HL-60 (cell line): ENCODE measurements around the gene SELENOW.

Experiments used
- DNase-seq, 2 experiments: peaks; one replicate each; pipeline ENCODE4 v3.0.0-alpha.2; 2010 to 2020; ENCODE audit warnings: low read depth in 1 of 2, low spot score in 1 of 2
- H3K27ac ChIP-seq: fragments of 250-450 bp; sonication (Bioruptor Pico); replicated peaks from 2 replicates; pipeline ENCODE4 v1.5.1; 2020; ENCODE audit warnings: mild to moderate bottlenecking, moderate library complexity
- H3K27me3 ChIP-seq: fragments of 250-450 bp; sonication (Bioruptor Pico); 2 replicates; pipeline ENCODE4 v1.5.1; 2021; ENCODE audit warnings: mild to moderate bottlenecking, moderate library complexity; ENCODE audit not compliant: insufficient read depth, poor library complexity, severe bottlenecking
- H3K4me3 ChIP-seq: replicated peaks from 2 replicates; pipeline ENCODE4 v1.5.1; 2011; ENCODE audit warnings: mild to moderate bottlenecking, control low read depth, low read length; ENCODE audit not compliant: insufficient read depth
- GABPA ChIP-seq: IDR thresholded peaks from 2 replicates; pipeline ENCODE4 v1.6.1; 2012; ENCODE audit warnings: low read depth
- POLR2AphosphoS5 ChIP-seq: IDR thresholded peaks from 2 replicates; pipeline ENCODE4 v1.6.1; 2012; ENCODE audit warnings: low read depth
- REST ChIP-seq: IDR thresholded peaks from 2 replicates; pipeline ENCODE4 v1.6.1; 2012; ENCODE audit warnings: low read depth; ENCODE audit not compliant: insufficient replicate concordance
- SPI1 ChIP-seq: IDR thresholded peaks from 2 replicates; pipeline ENCODE4 v1.6.1; 2012; ENCODE audit warnings: low read depth, mild to moderate bottlenecking, borderline replicate concordance
- TF ChIP-seq, protein P1 (sequence below): IDR thresholded peaks from one replicate; pipeline ENCODE4 v1.5.1; 2011; ENCODE audit warnings: low read length, control low read depth, inconsistent platforms; ENCODE audit not compliant: insufficient read depth

SELENOW gene

DNA sequence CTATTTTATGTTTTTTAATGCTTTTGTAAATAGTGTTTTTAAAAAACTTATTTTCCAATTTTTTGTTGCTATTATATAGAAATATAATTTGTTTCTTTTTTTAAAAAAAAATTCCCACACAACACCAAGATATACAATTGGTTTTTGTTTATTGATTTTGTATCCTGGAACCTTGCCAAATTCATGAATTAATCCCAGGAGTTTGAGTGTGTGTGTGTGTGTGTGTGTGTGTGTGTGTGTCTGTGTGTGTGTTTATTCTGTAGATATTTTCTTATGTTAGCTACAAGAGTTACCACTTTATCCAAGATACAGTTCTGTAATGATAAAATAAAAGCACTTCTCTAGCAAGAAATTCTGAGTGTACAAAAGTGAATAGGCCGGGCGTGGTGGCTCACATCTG, 18.3 kb downstream of the SELENOW start:
- Histone ChIP-seq H3K4me3 (no peak overlapping the region), H3K27ac (no peak overlapping the region), H3K27me3 (no peaks in the 10 kb centered on the region)
- DNase-seq = no peak
- TF ChIP-seq POLR2AphosphoS5 = no peak

DNA sequence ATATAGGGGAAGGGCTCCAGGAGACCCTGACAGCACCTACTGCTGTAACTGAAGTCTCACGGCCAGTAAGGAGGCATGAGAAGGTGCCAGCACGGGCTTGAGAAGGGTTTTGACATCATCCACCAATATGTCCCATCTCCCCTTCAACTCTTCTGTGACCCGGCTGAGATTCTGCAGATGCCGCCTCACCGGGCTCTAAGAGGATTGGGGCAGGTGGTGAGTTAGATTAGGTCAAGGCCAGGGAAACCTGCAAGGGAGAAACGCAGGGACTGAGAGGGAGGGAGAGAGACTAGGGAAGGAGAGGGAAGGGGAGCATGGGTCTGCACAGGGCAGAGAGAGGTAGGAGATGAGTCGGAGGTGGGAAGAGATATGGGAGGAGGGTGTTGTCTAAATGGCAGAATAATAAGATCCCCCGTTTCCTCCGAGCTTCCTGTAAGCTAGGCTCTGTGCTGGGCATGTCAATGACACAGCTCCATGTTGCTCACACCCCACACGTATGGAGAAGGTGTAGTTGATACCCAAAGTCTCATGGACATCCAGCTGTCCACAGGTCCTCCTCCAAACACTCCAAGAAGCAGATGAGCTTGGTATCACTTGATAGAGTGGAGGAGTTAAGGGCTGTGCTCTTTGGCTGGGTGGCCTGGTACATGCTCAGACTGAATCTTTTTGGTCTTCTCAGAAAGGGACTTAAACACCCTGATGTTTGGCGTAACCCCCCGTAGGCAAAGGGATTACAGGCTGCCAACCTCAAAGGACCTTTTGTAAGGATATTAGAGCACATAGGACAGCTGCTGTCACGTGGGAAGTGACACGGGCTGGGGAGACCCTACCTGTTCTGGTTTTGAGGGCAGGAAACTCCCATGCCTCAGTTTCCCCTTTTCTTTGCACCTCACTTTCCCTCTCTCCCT, 19.7 kb downstream of the SELENOW start:
- no peak overlapping the region for H3K27ac ChIP-seq
- TF ChIP-seq SPI1 = no peak
- TF ChIP-seq GABPA = no peak
- TF ChIP-seq POLR2AphosphoS5 = no peak
- no peak for TF ChIP-seq REST
- TF ChIP-seq, protein P1, sequence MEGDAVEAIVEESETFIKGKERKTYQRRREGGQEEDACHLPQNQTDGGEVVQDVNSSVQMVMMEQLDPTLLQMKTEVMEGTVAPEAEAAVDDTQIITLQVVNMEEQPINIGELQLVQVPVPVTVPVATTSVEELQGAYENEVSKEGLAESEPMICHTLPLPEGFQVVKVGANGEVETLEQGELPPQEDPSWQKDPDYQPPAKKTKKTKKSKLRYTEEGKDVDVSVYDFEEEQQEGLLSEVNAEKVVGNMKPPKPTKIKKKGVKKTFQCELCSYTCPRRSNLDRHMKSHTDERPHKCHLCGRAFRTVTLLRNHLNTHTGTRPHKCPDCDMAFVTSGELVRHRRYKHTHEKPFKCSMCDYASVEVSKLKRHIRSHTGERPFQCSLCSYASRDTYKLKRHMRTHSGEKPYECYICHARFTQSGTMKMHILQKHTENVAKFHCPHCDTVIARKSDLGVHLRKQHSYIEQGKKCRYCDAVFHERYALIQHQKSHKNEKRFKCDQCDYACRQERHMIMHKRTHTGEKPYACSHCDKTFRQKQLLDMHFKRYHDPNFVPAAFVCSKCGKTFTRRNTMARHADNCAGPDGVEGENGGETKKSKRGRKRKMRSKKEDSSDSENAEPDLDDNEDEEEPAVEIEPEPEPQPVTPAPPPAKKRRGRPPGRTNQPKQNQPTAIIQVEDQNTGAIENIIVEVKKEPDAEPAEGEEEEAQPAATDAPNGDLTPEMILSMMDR = no peak

GRCh38 chr19:47798904-47799266, 20.4 kb downstream of the SELENOW start:
- TF ChIP-seq GABPA (no peak), SPI1 (no peak), POLR2AphosphoS5 (no peak), REST (no peak)
- TF ChIP-seq, protein P1 = no peak
- DNase-seq = no peak
- H3K27ac ChIP-seq = no peak overlapping the region
- no peak overlapping the region for H3K4me3 ChIP-seq
- H3K27me3 ChIP-seq = no peaks in the 10 kb centered on the region

More for the DNA sequence above, 19.7 kb downstream of the SELENOW start:
- no peak for DNase-seq
- Histone ChIP-seq H3K4me3 (no peak overlapping the region), H3K27me3 (no peaks in the 10 kb centered on the region)

GRCh38 chr19:47801270-47801669, 22.8 kb downstream of the SELENOW start:
- TF ChIP-seq, protein P1 = no peak
- DNase-seq = no peak
- no peak overlapping the region for H3K4me3 ChIP-seq
- no peak overlapping the region for H3K27ac ChIP-seq
- no peaks in the 10 kb centered on the region for H3K27me3 ChIP-seq
